ENCODE data around the gene NFKBIB.

Gene NFKBIB

DNA sequence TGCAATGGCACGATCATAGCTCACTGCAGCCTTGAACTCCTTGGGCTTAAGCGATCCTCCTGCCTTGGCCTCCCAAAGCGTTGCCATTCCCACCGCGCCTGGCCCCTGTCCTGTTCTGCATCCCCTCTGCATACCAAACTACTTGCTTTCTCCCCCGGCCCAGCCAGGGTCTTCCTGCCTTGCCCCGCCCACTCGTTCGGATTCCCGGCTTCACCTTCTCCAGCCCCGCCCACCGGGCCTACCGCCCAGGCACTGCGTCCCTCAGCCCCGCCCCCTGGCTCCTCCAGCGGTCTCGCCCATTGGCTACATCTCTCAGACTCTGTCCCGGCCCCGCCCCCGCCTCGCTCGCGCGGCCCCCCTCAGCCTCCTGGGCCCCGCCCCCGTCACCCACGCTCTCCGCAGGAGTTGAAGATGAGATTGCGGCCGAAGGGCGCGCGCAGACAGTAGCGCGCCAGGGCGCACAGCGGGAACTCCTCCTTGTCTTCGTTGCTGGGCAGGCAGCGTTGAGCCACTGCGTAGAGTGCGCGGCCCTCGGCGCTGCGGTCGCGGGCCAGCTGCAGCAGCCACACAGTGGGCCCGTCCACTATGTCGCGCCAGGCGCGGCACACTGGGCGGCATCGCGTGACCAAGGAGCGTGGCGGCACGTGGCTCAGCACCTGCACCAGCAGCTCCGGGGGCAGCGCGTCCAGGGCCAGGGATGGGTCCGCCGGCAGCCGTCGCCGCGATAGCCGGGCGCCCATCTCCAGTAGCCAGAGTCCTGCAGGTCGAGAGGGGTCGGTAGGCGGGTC lies 50.0 kb downstream of the NFKBIB start:
- Histone ChIP-seq H3K36me3 (ENCODE audit: insufficient read depth, low read length) (peaks cover 18% of the 10 kb centered on the region; the same call in 1 of the 2 replicates), H3K9ac (ENCODE audit: insufficient read length) (no peak overlapping the region), H3K27ac (no peak overlapping the region), H3K4me3 (no peak overlapping the region), H3K9me3 (ENCODE audit: low read depth, low read length) (no peaks in the 10 kb centered on the region)
- peak; percentile 35 for DNase-seq (ENCODE audit: low read depth, low spot score)
- TF ChIP-seq POLR2AphosphoS5 (IDR thresholded peaks at IDR 0.05; ENCODE audit: borderline replicate concordance, low read depth, low read length) (peak; percentile 67; the same call in 1 of the 2 replicates), FOXP2 (optimal IDR thresholded peaks at IDR 0.05; ENCODE audit: control extremely low read depth, extremely low read length, insufficient read depth) (peak; percentile 25), EZH2 (IDR thresholded peaks at IDR 0.05) (no peak)

DNA sequence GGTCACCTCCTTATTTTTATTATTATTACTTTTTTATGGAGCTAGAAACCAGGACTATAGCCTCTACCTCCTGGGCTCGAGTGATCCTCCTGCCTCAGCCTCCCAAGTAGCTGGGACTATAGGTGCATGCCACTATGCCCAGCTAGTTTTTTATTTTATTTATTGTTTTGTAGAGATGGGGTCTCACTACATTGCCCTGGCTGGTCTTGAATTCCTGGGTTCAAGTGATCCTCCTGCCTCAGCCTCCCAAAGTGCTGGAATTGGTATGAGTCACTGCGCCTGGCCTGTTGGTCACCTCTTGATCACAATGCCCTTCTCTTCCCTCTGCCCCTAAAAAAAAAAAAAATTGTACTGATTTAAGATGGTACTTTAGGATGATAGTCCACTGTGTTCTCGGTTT lies 51.4 kb downstream of the NFKBIB start:
- no peak for DNase-seq (ENCODE audit: low read depth, low spot score)
- TF ChIP-seq FOXP2 (optimal IDR thresholded peaks at IDR 0.05; ENCODE audit: control extremely low read depth, extremely low read length, insufficient read depth) (no peak), EZH2 (IDR thresholded peaks at IDR 0.05) (no peak), POLR2AphosphoS5 (IDR thresholded peaks at IDR 0.05; ENCODE audit: borderline replicate concordance, low read depth, low read length) (no peak)
- no peak overlapping the region for H3K27ac ChIP-seq
- peaks cover 10% of the 10 kb centered on the region; the same call in 1 of the 2 replicates for H3K36me3 ChIP-seq (ENCODE audit: insufficient read depth, low read length)
- H3K4me3 ChIP-seq = no peak overlapping the region
- no peaks in the 10 kb centered on the region for H3K9me3 ChIP-seq (ENCODE audit: low read depth, low read length)
- H3K9ac ChIP-seq (ENCODE audit: insufficient read length) = no peak overlapping the region

DNA sequence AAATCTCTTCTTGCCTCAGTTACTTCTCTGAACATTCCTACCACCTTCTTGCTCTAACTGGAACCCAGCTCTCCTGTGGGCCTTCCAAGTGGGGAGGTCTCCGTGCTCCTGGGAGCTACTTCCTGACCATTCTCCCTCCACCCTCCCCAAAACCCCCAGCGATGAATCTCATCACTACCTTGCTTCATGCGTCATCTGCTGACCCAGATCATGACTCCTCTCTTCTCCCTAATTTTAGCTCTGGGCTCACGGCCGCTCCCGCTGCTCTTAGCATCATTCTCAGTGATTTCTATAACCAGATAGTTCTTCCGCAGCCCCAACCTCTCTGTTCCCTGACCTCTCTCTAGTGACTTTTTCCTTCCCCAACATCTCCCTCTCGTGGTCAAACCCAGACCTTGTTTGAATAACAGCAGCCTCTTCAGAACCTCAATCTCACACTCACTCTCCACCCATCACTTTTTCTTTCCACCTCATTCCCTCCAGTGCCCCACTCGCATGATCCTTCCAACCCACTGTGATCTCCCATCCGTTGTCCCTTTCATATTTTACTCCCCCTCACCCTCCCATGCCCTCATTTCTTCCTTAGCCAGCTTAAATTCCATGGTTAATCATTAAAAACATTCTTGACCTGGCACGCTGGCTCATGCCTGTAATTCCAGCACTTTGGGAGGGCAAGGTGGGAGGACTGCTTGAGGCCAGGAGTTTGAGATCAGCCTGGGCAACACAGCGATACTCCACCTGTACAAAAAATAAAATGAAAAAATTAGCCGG lies 52.8 kb downstream of the NFKBIB start:
- no peak for DNase-seq (ENCODE audit: low read depth, low spot score)
- H3K9me3 ChIP-seq (ENCODE audit: low read depth, low read length) = no peaks in the 10 kb centered on the region
- no peak overlapping the region for H3K27ac ChIP-seq
- TF ChIP-seq POLR2AphosphoS5 (IDR thresholded peaks at IDR 0.05; ENCODE audit: borderline replicate concordance, low read depth, low read length) (no peak), EZH2 (IDR thresholded peaks at IDR 0.05) (no peak), FOXP2 (optimal IDR thresholded peaks at IDR 0.05; ENCODE audit: control extremely low read depth, extremely low read length, insufficient read depth) (no peak)
- H3K9ac ChIP-seq (ENCODE audit: insufficient read length) = no peak overlapping the region
- H3K36me3 ChIP-seq (ENCODE audit: insufficient read depth, low read length) = peaks cover under 1% of the 10 kb centered on the region; the same call in 1 of the 2 replicates
- no peak overlapping the region for H3K4me3 ChIP-seq

DNA sequence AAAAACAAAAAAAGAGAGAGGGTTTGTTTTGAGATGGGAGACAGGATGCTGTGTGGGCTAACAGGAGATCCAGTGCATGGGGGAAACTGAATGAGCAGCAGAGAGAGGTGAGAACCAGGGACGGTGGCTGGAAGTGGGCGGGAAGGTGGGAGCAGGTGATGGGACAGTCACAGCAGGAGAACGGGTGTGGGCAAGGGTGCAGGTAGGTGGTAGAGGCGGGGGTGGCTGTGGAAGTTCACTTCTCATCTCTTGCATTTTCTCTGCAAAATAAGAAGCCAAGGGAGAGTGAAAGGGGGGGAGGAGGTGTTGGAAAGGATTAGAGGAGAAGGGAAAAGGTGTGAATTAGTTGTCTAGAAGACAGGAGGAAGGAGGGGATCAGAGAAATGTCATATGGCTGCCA lies 53.9 kb downstream of the NFKBIB start:
- no peak for DNase-seq (ENCODE audit: low read depth, low spot score)
- TF ChIP-seq EZH2 (IDR thresholded peaks at IDR 0.05) (no peak), FOXP2 (optimal IDR thresholded peaks at IDR 0.05; ENCODE audit: control extremely low read depth, extremely low read length, insufficient read depth) (no peak), POLR2AphosphoS5 (IDR thresholded peaks at IDR 0.05; ENCODE audit: borderline replicate concordance, low read depth, low read length) (no peak)
- Histone ChIP-seq H3K4me3 (no peak overlapping the region), H3K9ac (ENCODE audit: insufficient read length) (no peak overlapping the region), H3K9me3 (ENCODE audit: low read depth, low read length) (no peaks in the 10 kb centered on the region), H3K36me3 (ENCODE audit: insufficient read depth, low read length) (peaks cover 3% of the 10 kb centered on the region; the same call in 1 of the 2 replicates), H3K27ac (no peak overlapping the region)

DNA sequence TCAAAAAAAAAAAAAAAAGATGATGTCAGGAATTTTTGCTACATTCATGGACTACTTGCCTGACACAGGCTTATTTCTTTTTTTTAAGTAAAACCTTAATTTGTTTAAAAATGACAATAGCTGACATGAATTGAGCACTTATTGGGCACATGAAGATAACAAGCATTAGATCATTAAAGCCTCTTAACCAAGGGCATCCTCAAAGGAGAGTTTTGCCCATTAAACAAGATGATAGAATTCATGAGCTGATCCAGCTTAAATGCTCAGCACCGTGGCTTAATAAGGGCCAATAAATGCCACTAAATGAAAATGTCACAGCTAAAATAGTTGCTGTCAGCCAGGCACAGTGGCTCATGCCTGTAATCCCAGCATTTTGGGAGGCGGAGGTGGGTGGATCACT lies 56.5 kb downstream of the NFKBIB start:
- no peak overlapping the region for H3K27ac ChIP-seq
- H3K36me3 ChIP-seq (ENCODE audit: insufficient read depth, low read length) = peaks cover 3% of the 10 kb centered on the region; the same call in 1 of the 2 replicates
- no peak overlapping the region for H3K4me3 ChIP-seq
- DNase-seq (ENCODE audit: low read depth, low spot score) = no peak
- no peak overlapping the region for H3K9ac ChIP-seq (ENCODE audit: insufficient read length)
- TF ChIP-seq POLR2AphosphoS5 (IDR thresholded peaks at IDR 0.05; ENCODE audit: borderline replicate concordance, low read depth, low read length) (no peak), EZH2 (IDR thresholded peaks at IDR 0.05) (no peak), FOXP2 (optimal IDR thresholded peaks at IDR 0.05; ENCODE audit: control extremely low read depth, extremely low read length, insufficient read depth) (no peak)
- no peaks in the 10 kb centered on the region for H3K9me3 ChIP-seq (ENCODE audit: low read depth, low read length)

DNA sequence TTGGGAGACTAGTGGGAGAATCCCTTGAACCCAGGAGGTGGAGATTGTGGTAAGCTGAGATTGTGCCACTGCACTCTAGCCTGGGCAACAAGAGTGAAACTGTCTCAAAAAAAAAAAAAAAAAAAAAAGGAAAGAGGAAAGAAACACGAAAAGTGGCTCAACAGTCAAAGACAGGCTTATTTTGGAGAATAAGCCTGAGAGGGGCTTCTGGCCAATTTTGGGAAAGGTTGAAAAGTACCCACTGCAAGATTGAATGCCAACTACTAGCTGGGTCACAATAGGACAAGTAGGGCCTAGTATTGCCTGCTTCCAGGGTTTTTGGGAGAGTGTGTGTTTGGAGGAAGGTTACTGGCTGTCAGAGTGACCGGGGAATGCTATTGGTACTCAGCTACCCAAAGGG lies 58.5 kb downstream of the NFKBIB start:
- Histone ChIP-seq H3K4me3 (no peak overlapping the region), H3K9me3 (ENCODE audit: low read depth, low read length) (no peaks in the 10 kb centered on the region)
- no peak for TF ChIP-seq POLR2AphosphoS5 (IDR thresholded peaks at IDR 0.05; ENCODE audit: borderline replicate concordance, low read depth, low read length)
- no peak for TF ChIP-seq EZH2 (IDR thresholded peaks at IDR 0.05)
- no peak for TF ChIP-seq FOXP2 (optimal IDR thresholded peaks at IDR 0.05; ENCODE audit: control extremely low read depth, extremely low read length, insufficient read depth)

More for the DNA sequence above, 58.5 kb downstream of the NFKBIB start:
- Histone ChIP-seq H3K9ac (ENCODE audit: insufficient read length) (no peak overlapping the region), H3K27ac (no peak overlapping the region), H3K36me3 (ENCODE audit: insufficient read depth, low read length) (peaks cover 3% of the 10 kb centered on the region; the same call in 1 of the 2 replicates)
- DNase-seq (ENCODE audit: low read depth, low spot score) = no peak
